NOMO-1 treated with dmso at 0.1 percent for 144 hours (cell line): Measurements from ENCODE around the gene SORL1.
A peak's percentile ranks its signal among the peaks of the same experiment; 100 is the strongest.
"Not testable (repeated sequence)": the region's sequence is repeated elsewhere in the genome, so short reads cannot be mapped to it uniquely, and the experiment has no call there.

Experiments used
- DNase-seq: peaks from one replicate; lab custom pipeline; 2025; ENCODE audit not compliant: unreplicated experiment; lab: John Stamatoyannopoulos, UW

Gene SORL1

DNA sequence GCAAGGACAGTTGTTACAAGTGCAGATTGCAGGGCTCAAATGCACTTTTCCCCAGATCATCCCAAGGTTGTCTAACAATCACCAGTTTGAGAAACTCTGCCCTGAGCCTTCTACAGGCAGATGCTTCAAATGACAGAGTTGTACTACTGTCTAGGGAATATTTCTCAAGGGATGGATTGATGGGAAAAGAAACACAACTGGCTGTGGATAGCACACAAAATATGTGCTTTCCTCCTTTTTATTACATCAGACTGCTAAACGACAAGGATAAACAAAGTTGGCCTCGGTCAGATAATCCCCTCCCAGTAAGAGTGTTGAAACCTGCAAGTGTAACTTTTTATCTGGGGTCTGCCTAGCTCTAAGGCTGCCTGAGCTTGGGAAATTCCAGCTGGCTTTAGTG, 47.3 kb downstream of the SORL1 start:
- no peak for DNase-seq

GRCh38 chr11:121500275-121500674, 48.2 kb downstream of the SORL1 start:
- no peak for DNase-seq

DNA sequence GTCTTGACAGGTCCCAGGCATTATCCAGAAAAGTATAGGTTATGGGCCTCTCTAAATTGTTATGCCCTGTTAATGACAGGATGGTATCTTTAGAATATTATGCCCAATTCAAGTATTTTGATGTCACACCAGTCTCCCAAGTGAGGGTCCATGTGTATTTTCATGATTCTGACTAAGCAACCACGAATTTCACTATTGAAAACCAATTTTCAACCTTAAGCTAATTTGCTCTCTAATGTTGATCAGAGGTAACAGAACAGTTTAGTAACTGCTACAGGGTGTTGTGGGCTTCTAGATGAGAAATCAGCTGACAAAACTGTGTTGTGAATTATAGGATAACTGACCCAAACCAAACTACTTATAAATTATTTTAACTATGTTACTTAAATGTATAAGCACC, 48.6 kb downstream of the SORL1 start:
- DNase-seq = no peak

DNA sequence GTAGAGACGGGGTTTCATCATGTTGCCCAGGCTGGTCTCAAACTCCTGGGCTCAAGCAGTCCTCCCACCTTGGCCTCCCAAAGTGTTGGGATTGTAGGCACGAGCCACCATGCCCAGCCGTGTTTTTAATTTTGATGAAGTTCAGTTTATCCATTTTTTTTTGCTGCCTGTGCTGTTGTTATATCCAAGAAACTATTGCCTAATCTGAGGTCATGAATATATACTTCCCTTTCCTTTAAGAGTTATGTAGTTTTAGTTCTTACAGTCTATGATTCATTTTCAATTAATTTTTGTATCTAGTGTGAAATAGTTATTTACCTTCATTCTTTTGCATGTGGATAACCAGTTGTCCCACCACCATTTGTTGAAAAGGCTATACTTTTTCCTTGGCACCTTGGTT, 50.9 kb downstream of the SORL1 start:
- no peak for DNase-seq

DNA sequence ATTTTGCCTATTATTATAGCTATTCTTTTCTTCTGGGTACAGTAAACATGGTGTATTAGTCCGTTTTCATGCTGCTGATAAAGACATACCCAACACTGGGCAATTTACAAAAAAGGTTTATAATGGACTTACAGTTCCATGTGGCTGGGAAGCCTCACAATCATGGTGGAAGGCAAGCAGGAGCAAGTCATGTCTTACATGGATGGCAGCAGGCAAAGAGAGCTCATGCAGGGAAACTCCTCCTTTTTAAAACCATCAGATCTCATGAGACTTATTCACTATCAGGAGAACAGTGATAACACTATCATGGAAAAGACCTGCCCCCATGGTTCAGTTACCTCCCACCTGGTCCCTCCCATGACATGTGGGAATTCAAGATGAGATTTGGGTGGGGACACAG, 54.1 kb downstream of the SORL1 start:
- DNase-seq = not testable (repeated sequence)

DNA sequence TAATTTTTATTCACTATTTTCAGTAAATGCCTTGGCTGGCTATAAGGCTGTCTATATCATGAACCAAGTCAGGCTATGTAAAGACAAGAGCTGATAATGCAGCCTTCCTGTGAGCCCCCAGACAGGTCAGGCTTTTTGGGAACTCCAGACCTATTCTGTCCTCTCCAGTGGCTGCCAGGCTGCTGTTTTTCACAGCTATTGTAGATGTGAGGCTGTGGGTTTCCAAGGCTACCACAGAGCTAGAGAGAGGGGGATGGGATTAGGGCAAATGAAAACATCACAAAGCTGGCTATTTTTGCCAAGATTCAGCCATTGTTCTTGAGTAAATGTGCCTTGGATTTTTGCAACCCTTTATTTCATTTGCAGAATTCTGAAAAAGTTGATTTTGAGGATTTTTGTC, 56.3 kb downstream of the SORL1 start:
- no peak for DNase-seq

- no peak for DNase-seq
These were observed 58.3 kb downstream of the SORL1 start for GRCh38 chr11:121510438-121510837.

DNA sequence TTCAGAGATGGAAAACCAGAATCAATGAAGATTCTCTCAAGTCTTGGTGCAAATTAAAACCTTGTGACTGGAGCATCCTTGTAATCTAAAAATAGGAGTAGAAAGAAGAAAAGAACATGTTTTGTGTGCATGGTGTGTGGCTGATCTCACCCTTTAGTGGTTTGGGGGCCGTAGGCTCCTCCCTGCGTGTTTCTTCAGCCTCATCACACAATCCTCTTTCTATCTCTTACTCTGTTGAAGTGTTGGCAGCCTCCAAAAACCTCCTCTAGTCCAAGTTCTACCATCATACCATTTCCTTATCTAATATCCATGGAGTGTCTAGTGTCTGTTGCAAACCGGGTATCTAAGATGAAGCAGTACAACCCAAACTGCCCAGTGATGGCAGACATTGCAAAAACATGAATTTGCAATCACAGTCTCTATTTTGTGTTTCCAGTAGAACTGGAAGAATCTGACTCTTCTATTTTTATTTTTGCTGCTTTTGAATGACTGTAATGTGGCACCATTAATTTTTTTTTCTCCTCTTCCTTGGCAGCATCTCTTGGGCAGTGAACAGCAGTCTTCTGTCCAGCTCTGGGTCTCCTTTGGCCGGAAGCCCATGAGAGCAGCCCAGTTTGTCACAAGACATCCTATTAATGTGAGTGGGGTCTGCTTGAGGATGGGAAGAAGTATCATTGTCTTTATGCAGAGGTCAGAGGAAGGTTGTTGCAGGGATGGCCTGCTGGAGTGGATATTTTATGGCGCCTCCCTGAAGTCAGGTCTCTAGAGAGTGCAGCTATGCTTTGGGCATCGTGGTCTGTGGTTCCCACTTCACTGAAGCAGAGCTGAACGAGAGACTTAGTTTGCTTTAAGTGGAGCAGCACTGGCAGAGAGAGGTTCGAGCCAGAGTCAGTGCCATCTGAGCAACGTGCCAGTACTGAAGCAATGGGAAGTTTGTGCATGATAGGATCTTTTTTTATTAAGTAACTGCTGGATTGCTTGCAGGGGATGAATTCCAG, 60.7 kb downstream of the SORL1 start:
- DNase-seq = no peak

GRCh38 chr11:121513807-121514206, 61.7 kb downstream of the SORL1 start:
- DNase-seq = no peak

DNA sequence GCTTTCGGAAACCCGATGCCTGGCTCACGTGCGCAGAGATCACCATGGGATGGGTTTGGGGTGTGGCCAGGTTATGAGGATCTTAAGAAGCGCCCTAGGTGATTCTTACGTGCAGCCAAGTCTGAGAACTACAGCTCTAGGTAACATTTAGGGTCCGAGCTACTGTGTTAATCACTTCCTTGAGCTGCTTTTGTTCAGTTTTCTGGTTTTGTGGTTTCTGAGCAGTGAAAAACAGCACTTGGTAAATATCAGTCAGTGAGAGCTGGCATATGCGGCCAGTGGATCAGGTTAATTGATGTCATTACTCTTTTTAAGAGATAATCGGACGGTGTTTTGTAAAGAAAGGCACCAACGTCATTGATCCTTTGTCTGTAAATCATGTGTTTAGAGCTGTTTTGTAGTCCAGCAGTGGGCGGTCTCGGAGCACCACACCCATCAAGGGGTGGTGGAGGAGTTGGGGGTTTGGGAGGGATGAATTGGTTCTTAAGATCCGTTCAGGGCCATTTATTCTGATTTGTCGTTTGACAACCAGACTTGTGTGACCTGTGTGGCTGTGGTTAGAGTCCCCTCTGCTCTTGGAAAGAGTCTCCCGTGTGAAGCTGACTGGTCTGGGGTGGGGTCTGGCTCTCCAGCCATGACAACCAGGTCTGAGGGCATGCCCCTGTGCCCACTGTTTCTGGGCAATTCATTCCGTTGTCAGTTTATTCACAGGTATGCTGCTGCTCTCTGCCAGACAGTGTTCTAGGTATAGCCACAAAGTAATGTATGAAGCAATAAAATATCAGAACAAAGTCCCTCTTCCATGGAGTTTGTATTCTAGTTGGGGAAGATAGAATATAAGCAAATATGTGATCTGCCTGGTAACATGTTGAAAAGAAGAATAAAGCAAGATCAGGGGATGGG, 62.6 kb downstream of the SORL1 start:
- DNase-seq = no peak

DNA sequence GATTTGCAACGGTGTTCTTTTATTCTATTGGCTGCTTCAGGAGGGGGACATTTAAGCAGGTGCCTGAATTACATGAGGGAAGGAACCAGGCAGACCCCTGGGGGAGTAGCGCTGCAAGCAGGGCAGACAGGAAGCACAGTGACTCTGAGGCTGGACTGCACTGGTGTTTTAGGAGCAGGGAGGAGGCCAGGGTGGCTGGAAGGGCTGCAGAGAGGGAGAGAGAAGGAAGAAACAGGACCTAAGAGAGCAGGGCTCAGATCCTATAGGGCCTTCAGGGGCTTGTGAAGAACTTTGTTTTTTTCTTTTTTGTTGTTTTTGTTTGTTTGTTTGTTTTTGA, 63.2 kb downstream of the SORL1 start:
- DNase-seq = no peak

GRCh38 chr11:121517996-121518395, 65.9 kb downstream of the SORL1 start:
- no peak for DNase-seq

- DNase-seq = no peak
These were observed 68.4 kb downstream of the SORL1 start for GRCh38 chr11:121520243-121521144.

GRCh38 chr11:121521145-121522042, 69.3 kb downstream of the SORL1 start:
- peak; percentile 52 for DNase-seq

DNA sequence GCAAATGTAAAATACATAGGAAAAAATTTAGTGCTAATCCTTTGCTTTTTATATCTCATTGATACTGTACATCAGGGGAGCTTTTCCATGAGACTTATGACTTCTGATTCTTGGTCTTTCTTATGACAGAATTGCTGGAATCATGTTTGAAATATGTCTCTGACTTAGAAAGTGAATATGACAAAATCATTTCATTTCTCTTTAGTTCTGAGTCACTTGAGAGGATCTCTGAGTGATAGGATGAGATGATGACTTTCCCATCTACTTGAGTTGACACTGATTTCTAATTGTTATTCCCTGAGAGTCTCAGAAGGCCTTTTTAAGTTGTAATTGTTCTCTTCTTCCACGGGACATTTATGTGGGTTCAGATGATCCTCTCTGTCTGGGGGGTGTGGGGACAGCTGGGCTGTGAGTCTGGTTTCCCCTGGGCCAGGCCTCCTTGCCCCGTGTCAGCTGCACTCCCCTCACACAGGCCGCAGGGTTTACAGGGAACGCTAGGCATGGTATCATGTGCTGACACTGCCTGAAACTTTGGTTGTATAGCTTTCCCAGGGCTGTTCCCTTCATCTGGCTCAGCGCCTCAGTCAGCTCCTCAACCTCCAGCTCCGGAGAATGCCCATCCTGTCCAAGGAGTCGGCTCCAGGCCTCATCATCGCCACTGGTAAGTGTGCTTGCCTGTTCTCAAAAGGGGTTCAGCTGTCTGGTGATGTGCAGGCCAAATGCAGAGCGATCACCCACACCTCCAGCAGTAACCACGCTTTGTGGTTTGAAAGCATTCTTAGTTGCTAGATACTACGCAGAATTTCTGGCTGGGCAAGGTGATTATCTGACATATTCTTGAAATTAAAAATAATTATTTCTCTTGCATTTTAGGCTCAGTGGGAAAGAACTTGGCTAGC, 70.2 kb downstream of the SORL1 start:
- no peak for DNase-seq

- DNase-seq = no peak
These were observed 71.6 kb downstream of the SORL1 start for GRCh38 chr11:121523581-121524232.

DNA sequence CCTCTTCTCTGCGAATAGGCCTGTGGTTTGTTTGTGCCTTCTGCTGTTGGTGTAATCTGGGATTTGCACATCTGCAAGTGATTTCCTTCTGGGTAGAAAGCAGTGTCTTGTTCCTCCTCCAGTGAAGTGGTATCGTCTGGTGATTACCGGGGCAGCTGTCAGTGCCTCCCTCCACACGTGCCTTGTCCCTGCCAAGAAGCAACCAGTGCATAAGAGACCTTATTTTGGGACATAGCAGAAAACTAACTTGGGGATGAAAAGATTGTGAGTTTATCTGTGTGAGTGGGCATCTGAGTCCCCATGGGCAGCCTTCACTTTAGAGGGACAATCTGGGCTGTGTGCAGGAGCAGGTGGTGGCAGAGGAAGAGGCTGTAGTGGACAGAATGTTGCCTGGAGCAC, 72.1 kb downstream of the SORL1 start:
- DNase-seq = no peak

- no peak for DNase-seq
These were observed 73.3 kb downstream of the SORL1 start for GRCh38 chr11:121525376-121525775.
